ENCODE measurements around the gene PEX5L.
A peak's percentile ranks its signal among the peaks of the same experiment; 100 is the strongest.

PEX5L gene

GRCh38 chr3:179887295-179887943 is 149.3 kb downstream of the PEX5L start:
- Histone ChIP-seq H3K4me1 (peaks cover 15% of the 10 kb centered on the region), H3K27me3 (ENCODE audit: low read depth) (no peaks in the 10 kb centered on the region), H3K36me3 (replicated peaks) (no peaks in the 10 kb centered on the region), H3K9me3 (no peaks in the 10 kb centered on the region), H3K4me3 (no peak overlapping the region)
- in situ Hi-C loops (cut with MboI; ENCODE audit: low sequenced_read_pairs), result no loop called here
- DNase-seq (ENCODE audit: low spot score in 2 of 2), result no peak

- Histone ChIP-seq H3K36me3 (replicated peaks) (no peaks in the 10 kb centered on the region), H3K27me3 (ENCODE audit: low read depth) (no peaks in the 10 kb centered on the region), H3K9me3 (no peaks in the 10 kb centered on the region), H3K4me3 (no peak overlapping the region), H3K4me1 (peaks cover 28% of the 10 kb centered on the region)
- in situ Hi-C loops (cut with MboI; ENCODE audit: low sequenced_read_pairs), result no loop called here
- DNase-seq (ENCODE audit: low spot score in 2 of 2), result no peak
These were observed 150.8 kb downstream of the PEX5L start for GRCh38 chr3:179885950-179886349.

GRCh38 chr3:179884136-179884535 is 152.6 kb downstream of the PEX5L start:
- no peak for DNase-seq (ENCODE audit: low spot score in 2 of 2)
- Histone ChIP-seq H3K36me3 (replicated peaks) (no peaks in the 10 kb centered on the region), H3K4me3 (no peak overlapping the region), H3K27me3 (ENCODE audit: low read depth) (no peaks in the 10 kb centered on the region), H3K9me3 (no peaks in the 10 kb centered on the region), H3K4me1 (peaks cover 35% of the 10 kb centered on the region)
- in situ Hi-C loops (cut with MboI; ENCODE audit: low sequenced_read_pairs), result no loop called here

- peaks cover 34% of the 10 kb centered on the region for H3K4me1 ChIP-seq
- 0 out of 2 replicates have a peak, but pooled peaks cover 2% of the 10 kb centered on the region for H3K27me3 ChIP-seq (ENCODE audit: low read depth)
- no peak overlapping the region for H3K4me3 ChIP-seq
- H3K36me3 ChIP-seq (replicated peaks), result no peaks in the 10 kb centered on the region
- DNase-seq (ENCODE audit: low spot score in 2 of 2), result peak; percentile 74 to 79
- in situ Hi-C loops (cut with MboI; ENCODE audit: low sequenced_read_pairs), result no loop called here
- H3K9me3 ChIP-seq, result no peaks in the 10 kb centered on the region
These were observed 154.4 kb downstream of the PEX5L start for GRCh38 chr3:179882292-179882691.

GRCh38 chr3:179881791-179882190 is 154.9 kb downstream of the PEX5L start:
- H3K27me3 ChIP-seq (ENCODE audit: low read depth), result 0 out of 2 replicates have a peak, but pooled peaks cover 2% of the 10 kb centered on the region
- in situ Hi-C loops (cut with MboI; ENCODE audit: low sequenced_read_pairs), result no loop called here

GRCh38 chr3:179880868-179881267 is 155.9 kb downstream of the PEX5L start:
- DNase-seq (ENCODE audit: low spot score in 2 of 2), result peak; percentile 67 to 70
- Histone ChIP-seq H3K9me3 (no peaks in the 10 kb centered on the region), H3K27me3 (ENCODE audit: low read depth) (0 out of 2 replicates have a peak, but pooled peaks cover 2% of the 10 kb centered on the region), H3K36me3 (replicated peaks) (no peaks in the 10 kb centered on the region), H3K4me1 (peaks cover 28% of the 10 kb centered on the region), H3K4me3 (no peak overlapping the region)
- in situ Hi-C loops (cut with MboI; ENCODE audit: low sequenced_read_pairs), result no loop called here

More at GRCh38 chr3:179881791-179882190, 154.9 kb downstream of the PEX5L start:
- DNase-seq (ENCODE audit: low spot score in 2 of 2), result peak; percentile 24 to 25
- Histone ChIP-seq H3K36me3 (replicated peaks) (no peaks in the 10 kb centered on the region), H3K4me1 (peaks cover 29% of the 10 kb centered on the region), H3K9me3 (no peaks in the 10 kb centered on the region), H3K4me3 (no peak overlapping the region)

GRCh38 chr3:179876440-179876839 is 160.3 kb downstream of the PEX5L start:
- in situ Hi-C loops (cut with MboI; ENCODE audit: low sequenced_read_pairs), result no loop called here
- Histone ChIP-seq H3K4me1 (peaks cover 12% of the 10 kb centered on the region), H3K9me3 (no peaks in the 10 kb centered on the region), H3K36me3 (replicated peaks) (no peaks in the 10 kb centered on the region), H3K27me3 (ENCODE audit: low read depth) (0 out of 2 replicates have a peak, but pooled peaks cover 2% of the 10 kb centered on the region), H3K4me3 (no peak overlapping the region)
- no peak for DNase-seq (ENCODE audit: low spot score in 2 of 2)

- Histone ChIP-seq H3K27me3 (ENCODE audit: low read depth) (no peaks in the 10 kb centered on the region), H3K36me3 (replicated peaks) (no peaks in the 10 kb centered on the region), H3K4me3 (no peak overlapping the region), H3K9me3 (no peaks in the 10 kb centered on the region), H3K4me1 (no peaks in the 10 kb centered on the region)
- in situ Hi-C loops (cut with MboI; ENCODE audit: low sequenced_read_pairs), result no loop called here
- DNase-seq (ENCODE audit: low spot score in 2 of 2), result no peak
These were observed 163.9 kb downstream of the PEX5L start for GRCh38 chr3:179872842-179873241.

- no peaks in the 10 kb centered on the region for H3K36me3 ChIP-seq (replicated peaks)
- no peaks in the 10 kb centered on the region for H3K4me1 ChIP-seq
- no peak for DNase-seq (ENCODE audit: low spot score in 2 of 2)
- H3K4me3 ChIP-seq, result no peak overlapping the region
- in situ Hi-C loops (cut with MboI; ENCODE audit: low sequenced_read_pairs), result no loop called here
- no peaks in the 10 kb centered on the region for H3K9me3 ChIP-seq
- no peaks in the 10 kb centered on the region for H3K27me3 ChIP-seq (ENCODE audit: low read depth)
These were observed 165.0 kb downstream of the PEX5L start for GRCh38 chr3:179871782-179872181.

GRCh38 chr3:179868715-179869114 is 168.0 kb downstream of the PEX5L start:
- no peaks in the 10 kb centered on the region for H3K9me3 ChIP-seq
- no peak overlapping the region for H3K4me3 ChIP-seq
- no peaks in the 10 kb centered on the region for H3K36me3 ChIP-seq (replicated peaks)
- peaks cover 7% of the 10 kb centered on the region for H3K4me1 ChIP-seq
- DNase-seq (ENCODE audit: low spot score in 2 of 2), result no peak
- no peaks in the 10 kb centered on the region for H3K27me3 ChIP-seq (ENCODE audit: low read depth)
- in situ Hi-C loops (cut with MboI; ENCODE audit: low sequenced_read_pairs), result no loop called here

- Histone ChIP-seq H3K4me3 (no peak overlapping the region), H3K27me3 (ENCODE audit: low read depth) (no peaks in the 10 kb centered on the region), H3K9me3 (no peaks in the 10 kb centered on the region), H3K36me3 (replicated peaks) (no peaks in the 10 kb centered on the region), H3K4me1 (peaks cover 7% of the 10 kb centered on the region)
- in situ Hi-C loops (cut with MboI; ENCODE audit: low sequenced_read_pairs), result no loop called here
- no peak for DNase-seq (ENCODE audit: low spot score in 2 of 2)
These were observed 168.8 kb downstream of the PEX5L start for GRCh38 chr3:179867961-179868360.

- Histone ChIP-seq H3K36me3 (replicated peaks) (no peaks in the 10 kb centered on the region), H3K27me3 (ENCODE audit: low read depth) (no peaks in the 10 kb centered on the region), H3K9me3 (no peaks in the 10 kb centered on the region), H3K4me1 (peaks cover 7% of the 10 kb centered on the region), H3K4me3 (no peak overlapping the region)
- in situ Hi-C loops (cut with MboI; ENCODE audit: low sequenced_read_pairs), result no loop called here
- DNase-seq (ENCODE audit: low spot score in 2 of 2), result peak; percentile 71 to 87
These were observed 170.8 kb downstream of the PEX5L start for GRCh38 chr3:179865861-179866505.

- no peak for DNase-seq (ENCODE audit: low spot score in 2 of 2)
- Histone ChIP-seq H3K4me3 (no peak overlapping the region), H3K36me3 (replicated peaks) (no peaks in the 10 kb centered on the region), H3K4me1 (peaks cover 7% of the 10 kb centered on the region), H3K27me3 (ENCODE audit: low read depth) (no peaks in the 10 kb centered on the region), H3K9me3 (no peaks in the 10 kb centered on the region)
- in situ Hi-C loops (cut with MboI; ENCODE audit: low sequenced_read_pairs), result no loop called here
These were observed 174.8 kb downstream of the PEX5L start for GRCh38 chr3:179861953-179862352.

GRCh38 chr3:179861292-179861691 is 175.4 kb downstream of the PEX5L start:
- no peaks in the 10 kb centered on the region for H3K36me3 ChIP-seq (replicated peaks)
- H3K4me3 ChIP-seq, result no peak overlapping the region
- no peak for DNase-seq (ENCODE audit: low spot score in 2 of 2)
- peaks cover 4% of the 10 kb centered on the region for H3K4me1 ChIP-seq
- in situ Hi-C loops (cut with MboI; ENCODE audit: low sequenced_read_pairs), result no loop called here
- H3K9me3 ChIP-seq, result no peaks in the 10 kb centered on the region
- no peaks in the 10 kb centered on the region for H3K27me3 ChIP-seq (ENCODE audit: low read depth)
